ENCODE results near the gene SNX11. TPM values are rescaled to one million over a fixed set of nuclear protein-coding genes. Genes with fewer than 3 reads are reported as not detected.

The SNX11 gene
- total and polyA plus RNA-seq, 2 of the 8 experiments (the other 6 are each of a cell fraction or from before 2014, with no cell fraction given), result 21.1 to 21.4 TPM

DNA sequence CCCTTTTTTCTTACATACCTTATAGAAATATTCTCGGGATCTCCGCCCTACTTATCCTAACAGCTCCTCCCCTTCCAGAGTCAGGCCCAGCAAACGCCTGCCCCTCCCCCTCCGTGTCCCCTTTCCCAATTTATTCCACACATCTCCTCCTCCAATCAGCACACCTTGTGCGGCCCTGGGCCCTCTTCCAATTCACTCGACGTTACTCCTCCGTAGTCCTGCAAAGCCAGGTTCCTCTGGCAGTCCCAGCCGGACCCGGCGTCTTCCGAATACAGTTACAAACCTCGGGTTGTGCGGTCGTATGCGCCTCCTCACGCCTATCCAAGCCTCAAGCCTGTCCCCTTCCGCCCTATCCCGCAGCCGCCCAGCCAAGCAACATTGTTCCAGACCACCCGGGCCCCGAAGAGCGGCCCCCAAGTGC, 7.0 kb upstream of the SNX11 start (continued):
- no peak for TF ChIP-seq GTF2F1 (IDR thresholded peaks at IDR 0.05; ENCODE audit: borderline replicate concordance, low read depth, low read length)
- peak; percentile 27 for TF ChIP-seq SAP30 (IDR thresholded peaks at IDR 0.05; ENCODE audit: insufficient read depth, insufficient replicate concordance, low read length)
- 0 out of 2 replicates have a peak, but pooled peaks have one; percentile 20 for TF ChIP-seq SP1 (IDR thresholded peaks at IDR 0.05; ENCODE audit: low read depth, low read length)
- peak; percentile 41 for TF ChIP-seq KDM4A (IDR thresholded peaks at IDR 0.05; ENCODE audit: low read depth, low read length, severe bottlenecking)
- TF ChIP-seq, protein P1, sequence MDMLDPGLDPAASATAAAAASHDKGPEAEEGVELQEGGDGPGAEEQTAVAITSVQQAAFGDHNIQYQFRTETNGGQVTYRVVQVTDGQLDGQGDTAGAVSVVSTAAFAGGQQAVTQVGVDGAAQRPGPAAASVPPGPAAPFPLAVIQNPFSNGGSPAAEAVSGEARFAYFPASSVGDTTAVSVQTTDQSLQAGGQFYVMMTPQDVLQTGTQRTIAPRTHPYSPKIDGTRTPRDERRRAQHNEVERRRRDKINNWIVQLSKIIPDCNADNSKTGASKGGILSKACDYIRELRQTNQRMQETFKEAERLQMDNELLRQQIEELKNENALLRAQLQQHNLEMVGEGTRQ (IDR thresholded peaks at IDR 0.05; ENCODE audit: low read length), result no peak
